Smooth muscle cell of the brain vasculature (primary cell): ENCODE data around the gene CTSF.
A peak's percentile ranks its signal among the peaks of the same experiment; 100 is the strongest.
"Not testable (repeated sequence)": the region's sequence is repeated elsewhere in the genome, so short reads cannot be mapped to it uniquely, and the experiment has no call there.

Experiments
- DNase-seq: peaks from one replicate; pipeline ENCODE4 v3.0.0-alpha.2; 2012; ENCODE audit warnings: low read depth, low spot score

CTSF gene

DNA sequence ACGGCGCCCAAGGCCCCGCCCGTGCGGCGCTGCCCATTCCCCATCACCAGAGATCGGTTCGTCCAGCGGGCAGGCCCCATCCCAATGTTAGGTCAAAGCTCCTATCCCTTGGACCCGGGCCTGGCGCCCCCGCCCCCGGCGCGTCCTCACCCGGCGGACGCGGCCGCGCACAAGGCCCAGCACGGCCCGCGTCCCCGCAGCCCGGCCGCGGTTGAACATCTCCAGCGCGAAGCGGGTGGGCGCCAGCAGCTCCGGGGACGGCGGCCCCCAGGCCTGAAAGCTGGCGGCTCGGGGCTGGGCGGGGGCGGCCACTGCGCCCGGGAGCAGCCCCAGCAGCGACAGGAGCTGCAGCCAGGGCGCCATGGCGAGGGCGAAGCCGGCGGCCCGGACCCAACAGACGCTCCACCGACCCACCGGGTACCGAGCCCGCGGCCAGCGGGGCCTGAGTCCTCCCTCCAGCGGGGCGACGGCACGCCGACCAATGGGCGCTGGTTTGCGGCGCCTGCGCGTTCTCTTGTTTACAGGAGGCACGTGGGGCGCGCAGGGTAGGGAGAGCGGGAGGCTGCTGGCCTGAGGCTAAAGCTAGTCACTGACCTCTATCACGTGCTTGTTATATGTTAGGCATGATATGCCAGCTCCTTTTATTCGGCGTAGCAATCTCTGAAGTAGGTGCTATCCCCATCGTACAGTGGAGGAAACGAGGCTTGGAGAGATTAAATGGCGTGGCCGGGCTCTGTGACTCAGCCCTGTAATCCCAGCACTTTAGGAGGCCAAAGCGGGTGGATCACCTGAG, at the start of gene CTSF:
Gene CTSF (minus strand): TSS at position 483 of the 793 bp plus-strand sequence. CDS start 120 bp downstream, at position 363.
- no peak for DNase-seq

DNA sequence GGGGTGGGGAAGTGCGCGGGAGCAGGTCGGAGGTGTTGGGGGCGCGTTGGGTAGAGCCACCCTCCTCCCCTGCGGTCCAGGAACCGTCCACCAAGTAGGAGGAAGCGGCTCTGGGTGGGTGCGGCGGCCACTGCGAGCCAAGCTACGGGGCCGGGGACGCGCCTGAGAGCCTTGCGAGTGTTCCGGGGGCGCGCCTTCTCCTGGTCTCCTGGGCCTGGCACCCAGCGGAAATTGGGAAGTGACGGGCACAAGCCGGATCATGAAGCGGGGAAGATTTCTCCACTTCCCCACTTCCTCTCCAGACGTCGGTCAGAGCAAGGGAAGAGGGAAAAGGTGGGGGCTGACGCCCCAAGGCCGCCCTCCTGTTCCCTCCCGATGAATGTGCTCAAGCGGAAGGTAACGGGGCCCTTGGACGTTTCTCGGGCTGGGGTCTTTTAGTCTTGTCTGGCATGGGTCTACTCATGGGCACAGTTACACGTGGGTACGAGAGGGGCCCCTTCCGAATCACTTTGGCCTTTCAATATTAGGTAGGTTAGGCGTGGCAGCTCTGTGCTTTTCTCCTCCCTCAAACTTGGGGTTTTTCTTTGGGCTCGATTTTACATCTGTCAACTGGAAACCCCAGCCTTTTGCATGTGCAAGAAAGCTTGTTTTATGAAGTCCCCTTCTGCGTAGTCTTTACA, 48.9 kb upstream of the CTSF start:
- DNase-seq: no peak

GRCh38 chr11:66616379-66617154, 48.2 kb upstream of the CTSF start, which contains the start of gene RBM14:
TSS of gene RBM14 (plus strand) at chr11:66616630. CDS start at chr11:66616721, 91 bp downstream.
- DNase-seq: peak; percentile 98

- no peak for DNase-seq
These were observed 45.7 kb upstream of the CTSF start for GRCh38 chr11:66614073-66614472.

DNA sequence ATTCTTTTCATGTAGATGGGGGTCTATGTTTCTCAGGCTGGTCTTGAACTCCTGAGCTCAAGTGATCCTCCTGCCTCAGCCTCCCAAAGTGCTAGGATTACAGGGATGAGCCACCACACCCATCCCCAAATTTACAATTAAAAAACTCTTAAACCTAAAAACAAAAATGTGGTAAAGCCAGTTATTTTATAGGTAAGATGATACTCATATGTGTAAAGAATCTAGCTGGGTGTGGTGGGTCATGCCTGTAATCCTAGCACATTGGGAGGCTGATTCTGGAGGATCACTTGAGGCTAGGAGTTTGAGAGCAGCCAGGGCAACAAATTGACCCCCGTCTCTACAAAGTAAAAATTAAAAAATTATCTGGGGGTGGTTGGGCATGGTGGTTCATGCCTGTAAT, 44.1 kb upstream of the CTSF start:
- no peak for DNase-seq

DNA sequence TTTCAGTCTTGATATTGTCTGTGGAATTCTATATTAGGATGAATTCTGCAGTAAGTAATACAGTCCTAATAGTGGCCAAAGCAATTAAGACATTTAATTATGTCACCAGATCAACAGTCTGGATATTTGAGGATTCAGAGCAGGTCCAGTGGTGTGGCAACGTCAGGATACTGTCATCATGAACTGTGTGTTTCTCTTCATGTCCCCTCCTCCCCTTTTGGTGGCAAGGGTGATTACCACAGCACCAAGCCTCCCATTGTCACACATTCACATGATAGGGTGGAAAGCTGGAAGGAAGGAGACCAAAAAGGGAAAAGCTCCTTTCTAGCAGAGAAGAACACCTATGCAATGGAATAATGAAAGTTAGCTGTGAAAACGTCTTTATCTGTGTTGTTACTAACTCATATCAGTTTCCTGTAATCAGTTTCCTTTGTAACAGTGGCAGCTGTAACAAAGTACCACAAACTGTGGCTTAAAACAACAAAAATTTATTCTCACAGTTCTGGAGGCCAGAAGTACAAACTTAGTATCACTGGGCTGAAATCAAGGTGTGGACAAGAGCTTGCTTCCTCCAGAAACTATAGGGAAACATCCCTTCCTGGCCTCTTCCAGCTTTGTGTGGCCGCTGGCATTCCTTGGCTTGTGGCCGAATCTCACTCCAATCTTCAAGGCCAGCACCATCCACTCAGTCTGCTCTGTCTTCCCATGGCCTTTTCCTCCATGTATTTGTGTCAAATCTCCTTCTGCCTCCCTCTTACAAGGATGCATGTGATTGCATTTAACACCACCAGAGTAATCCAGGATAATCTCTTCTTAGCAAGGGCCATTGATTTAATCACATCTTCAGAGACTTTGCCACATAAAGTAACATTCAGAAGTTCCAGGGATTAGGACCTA, 41.6 kb upstream of the CTSF start:
- DNase-seq: no peak

DNA sequence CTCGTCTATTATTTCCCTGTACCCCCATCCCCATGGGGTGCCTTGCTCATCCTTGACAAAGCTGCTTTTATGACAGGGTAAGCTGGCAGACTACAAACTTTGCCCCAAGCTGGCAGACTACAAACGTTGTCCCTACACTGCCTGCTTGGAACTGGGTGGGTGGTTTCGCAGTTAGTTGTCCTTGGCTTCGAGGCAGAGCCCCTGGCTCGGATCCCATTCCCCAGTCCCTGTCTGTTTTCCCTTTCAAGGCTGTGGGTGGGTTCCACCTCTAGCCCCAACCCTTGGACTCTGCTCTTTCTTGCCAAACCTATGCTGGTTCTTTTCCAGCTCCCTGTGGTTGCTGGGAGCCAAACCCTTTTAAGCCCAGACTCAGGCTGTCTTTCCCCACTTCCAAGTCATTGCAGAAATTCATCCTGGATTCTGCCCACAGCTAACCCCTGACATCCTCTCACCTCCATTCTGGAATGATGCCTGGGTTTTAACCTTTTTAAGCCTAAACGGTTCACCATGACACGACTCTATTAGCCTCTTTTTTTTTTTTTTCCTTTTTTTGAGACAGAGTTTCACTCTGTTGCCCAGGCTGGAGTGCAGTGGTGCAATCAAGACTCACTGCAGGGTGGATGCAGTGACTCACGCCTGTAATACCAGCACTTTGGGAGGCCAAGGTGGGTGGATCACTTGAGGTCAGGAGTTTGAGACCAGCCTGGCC, 38.9 kb upstream of the CTSF start:
- DNase-seq: peak; percentile 83

- not testable (repeated sequence) for DNase-seq
These were observed 38.2 kb upstream of the CTSF start for GRCh38 chr11:66606608-66607007.

GRCh38 chr11:66604155-66604554, 35.7 kb upstream of the CTSF start:
- DNase-seq: no peak

GRCh38 chr11:66603072-66603471, 34.7 kb upstream of the CTSF start:
- no peak for DNase-seq

GRCh38 chr11:66600631-66601233, 32.3 kb upstream of the CTSF start:
- DNase-seq: no peak

DNA sequence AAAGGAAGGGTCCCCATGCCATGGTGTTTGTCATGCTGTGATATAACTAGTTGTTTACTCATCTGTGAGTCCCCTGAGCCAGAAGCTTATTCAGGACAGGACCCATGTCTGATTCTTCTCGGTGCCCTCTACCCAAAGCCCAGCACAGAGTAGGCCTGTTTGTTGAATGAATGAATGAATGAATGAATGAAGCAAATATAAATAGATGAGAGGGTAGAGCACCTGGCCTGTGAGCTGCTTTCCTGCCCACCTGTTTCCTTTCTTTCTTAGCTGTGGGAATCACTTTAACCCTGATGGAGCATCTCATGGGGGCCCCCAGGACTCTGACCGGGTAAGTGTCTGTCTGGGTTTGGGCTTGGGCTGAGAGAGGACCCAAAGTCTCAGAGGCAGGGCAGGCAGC, 31.8 kb upstream of the CTSF start:
- DNase-seq: no peak

DNA sequence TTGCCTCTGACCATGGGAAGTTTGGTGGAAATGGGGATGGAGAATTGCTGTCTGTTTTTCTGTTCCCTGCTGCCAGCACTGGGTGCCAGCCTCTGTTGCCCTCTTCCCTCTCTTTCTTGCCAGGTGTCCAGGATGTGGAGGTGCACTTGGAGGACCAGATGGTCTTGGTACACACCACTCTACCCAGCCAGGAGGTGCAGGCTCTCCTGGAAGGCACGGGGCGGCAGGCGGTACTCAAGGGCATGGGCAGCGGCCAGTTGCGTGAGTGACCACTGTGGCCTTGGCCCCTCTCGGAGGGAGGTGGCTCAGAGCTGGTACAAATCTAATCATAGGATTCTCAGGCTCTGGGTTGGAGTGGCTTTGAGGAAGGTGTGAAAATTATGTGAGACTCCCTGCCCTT, 30.6 kb upstream of the CTSF start:
- DNase-seq: no peak

GRCh38 chr11:66595245-66595904, 27.0 kb upstream of the CTSF start:
- no peak for DNase-seq

GRCh38 chr11:66593650-66594049, 25.2 kb upstream of the CTSF start:
- DNase-seq: no peak

DNA sequence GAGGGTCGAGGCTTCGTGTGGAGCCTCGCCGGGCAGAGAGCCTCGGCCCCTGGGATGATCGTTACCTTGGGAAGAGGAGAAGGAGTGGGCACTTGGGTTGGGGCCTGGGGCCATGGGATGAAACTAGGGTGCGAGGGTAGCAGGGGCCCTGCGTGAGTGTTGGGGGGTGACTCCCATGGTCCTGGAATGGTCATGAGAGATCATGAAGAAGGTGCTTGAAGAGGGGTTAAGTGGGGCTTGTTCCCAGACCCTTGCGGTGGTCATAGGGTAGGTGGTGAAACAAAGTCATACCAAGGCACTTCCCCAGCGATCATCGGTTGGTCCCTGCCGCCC, 24.9 kb upstream of the CTSF start:
- no peak for DNase-seq

DNA sequence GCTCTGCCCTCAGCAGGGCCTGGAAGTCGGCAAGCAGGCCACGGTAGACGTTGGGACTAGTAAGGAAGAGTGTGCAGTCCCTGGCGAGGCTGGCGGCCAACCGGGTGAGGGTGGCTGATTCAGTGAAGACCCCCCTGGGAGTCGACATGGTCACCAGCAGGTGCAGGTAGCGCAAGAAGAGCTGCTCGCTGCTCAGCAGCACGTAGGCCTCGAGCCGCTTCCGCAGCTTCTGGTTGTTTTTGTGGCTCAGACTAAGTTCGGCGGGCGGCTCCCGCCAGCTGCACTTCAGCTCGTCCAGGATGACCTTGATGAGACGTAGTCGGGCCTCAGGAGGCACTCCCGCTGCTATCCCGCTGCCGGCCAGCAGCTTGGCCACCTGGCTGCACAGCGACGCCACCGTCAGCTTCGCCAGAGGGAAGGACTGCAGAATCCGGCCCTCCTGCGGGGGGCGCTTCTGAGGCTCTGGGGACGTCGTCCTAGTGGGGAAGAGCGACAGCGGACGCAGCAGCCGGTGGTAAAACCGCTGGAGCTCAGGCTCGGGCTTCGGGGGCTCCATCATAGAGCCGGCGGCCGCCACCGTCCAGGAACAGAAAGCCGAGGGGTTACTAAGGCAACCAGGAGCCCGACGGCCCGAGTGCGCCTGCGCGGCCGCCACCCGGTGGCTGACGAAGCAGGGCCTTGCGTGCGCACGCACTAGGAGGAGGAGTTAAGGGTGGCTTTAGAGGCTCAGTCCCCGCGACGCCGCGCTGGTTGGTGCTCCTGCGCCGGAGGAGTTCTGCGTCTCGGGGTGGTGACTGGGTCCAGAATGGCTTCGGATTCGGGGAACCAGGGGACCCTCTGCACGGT, 24.3 kb upstream of the CTSF start, which contains the start of the genes CCDC87 and CCS:
Gene CCDC87 (minus strand): TSS at position 607 of the 846 bp plus-strand sequence. CDS start 48 bp downstream, at position 559.
Gene CCS (plus strand): TSS at position 729 of the 846 bp plus-strand sequence. CDS start 77 bp downstream, at position 806.
- DNase-seq: peak; percentile 83

- no peak for DNase-seq
These were observed 22.8 kb upstream of the CTSF start for GRCh38 chr11:66591175-66591574.
